HG03457 (cell line): ENCODE measurements around the gene CPN2.

Source experiments
- ATAC-seq: cut with Tn5 transposase; IDR thresholded peaks from one replicate; pipeline ENCODE4 v1.9.1; 2021; ENCODE audit warnings: moderate number of reproducible peaks; ENCODE audit not compliant: unreplicated experiment

CPN2 gene

DNA sequence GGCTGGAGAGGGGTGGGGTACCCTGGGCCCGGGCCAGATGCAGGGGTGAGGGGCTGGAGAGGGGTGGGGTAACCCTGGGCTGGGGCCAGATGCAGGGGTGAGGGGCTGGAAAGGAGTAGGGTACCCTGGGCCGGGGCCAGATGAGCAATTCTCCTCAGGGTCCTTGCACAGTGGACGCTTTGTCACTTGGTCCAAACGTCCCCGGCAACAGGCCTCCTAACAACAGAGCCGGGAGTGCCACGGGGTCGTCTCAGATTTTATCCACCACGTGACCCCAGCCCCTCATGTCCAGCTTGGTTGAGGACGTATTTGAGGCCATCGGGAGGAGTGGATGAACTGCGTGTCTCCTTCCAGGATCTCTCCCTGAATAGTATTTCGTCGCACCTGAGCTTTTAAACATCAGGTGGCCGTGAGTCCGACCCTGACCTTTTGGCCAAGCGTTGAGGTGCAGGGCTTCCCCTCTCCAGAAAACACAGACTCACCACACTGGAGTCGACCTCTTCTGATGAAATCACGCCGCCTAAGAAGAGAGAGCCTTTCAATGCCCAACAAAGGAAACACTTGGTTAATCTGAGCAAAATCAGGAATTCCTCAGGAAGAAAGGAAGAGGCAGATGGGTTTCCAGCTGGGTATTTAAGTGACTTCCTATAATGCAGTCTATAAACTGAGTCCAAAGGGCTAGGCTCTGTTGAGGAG, 31.2 kb upstream of the CPN2 start:
- ATAC-seq: no peak

- ATAC-seq: no peak
These were observed 30.3 kb upstream of the CPN2 start for GRCh38 chr3:194381460-194381875.

DNA sequence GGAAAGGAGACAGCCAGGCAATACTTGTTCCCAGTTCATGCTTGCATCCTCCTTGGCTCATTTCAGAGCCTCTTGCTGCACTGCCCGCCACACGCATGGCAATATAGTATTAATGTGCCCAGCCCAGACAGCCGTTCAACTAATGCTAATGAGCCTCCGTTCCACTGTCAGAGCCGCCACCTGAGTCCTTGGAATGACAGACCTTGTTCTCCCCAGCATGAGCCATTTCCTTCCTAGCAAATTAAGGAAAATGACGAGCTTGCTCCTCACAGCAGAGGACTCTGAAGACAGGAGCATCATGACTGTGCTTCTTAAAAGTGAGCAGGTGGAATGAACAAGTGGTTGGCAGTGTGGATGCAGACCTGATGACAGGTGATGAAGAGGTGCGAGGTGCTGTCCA, 29.2 kb upstream of the CPN2 start:
- no peak for ATAC-seq

DNA sequence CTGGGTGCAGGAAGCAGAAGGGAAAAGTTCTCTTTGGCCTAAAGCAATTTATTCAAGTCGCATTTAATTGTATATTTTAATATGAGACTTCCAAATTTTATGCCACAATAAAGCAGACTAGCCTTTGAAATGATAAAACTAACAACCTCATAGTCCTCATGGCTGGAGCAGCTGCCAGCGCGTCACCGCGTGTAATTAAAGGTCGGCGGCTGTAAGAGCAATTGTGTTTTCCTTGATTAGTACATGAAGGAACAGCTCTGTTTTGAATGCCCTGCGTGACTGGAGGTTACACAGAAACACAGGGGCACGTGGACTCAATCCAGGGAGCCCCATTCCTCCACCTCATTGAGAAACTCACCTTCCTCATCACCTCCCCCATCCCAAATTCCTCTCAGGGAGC, 28.5 kb upstream of the CPN2 start:
- no peak for ATAC-seq

DNA sequence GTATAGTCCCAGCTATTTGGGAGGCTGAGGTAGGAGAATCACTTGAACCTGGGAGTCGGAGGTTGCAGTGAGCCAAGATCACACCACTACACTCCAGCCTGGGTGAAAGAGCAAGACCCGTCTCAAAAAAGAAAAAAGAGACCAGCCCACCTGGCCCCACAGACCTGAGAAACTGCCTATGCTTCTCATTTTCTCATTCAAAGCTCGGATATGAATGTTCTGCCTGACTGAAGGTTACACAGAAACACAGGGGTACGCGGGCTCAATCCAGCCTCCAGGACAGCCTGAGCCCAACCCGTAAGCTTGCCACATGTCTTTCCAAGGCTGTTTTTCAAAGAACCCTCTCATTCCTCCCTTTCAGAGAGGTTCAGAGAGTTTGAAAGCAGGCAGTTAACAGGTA, 28.1 kb upstream of the CPN2 start:
- no peak for ATAC-seq

- no peak for ATAC-seq
These were observed 26.6 kb upstream of the CPN2 start for GRCh38 chr3:194377708-194378107.

- ATAC-seq: no peak
These were observed 25.1 kb upstream of the CPN2 start for GRCh38 chr3:194376241-194376560.

- no peak for ATAC-seq
These were observed 24.5 kb upstream of the CPN2 start for GRCh38 chr3:194375473-194376240.

DNA sequence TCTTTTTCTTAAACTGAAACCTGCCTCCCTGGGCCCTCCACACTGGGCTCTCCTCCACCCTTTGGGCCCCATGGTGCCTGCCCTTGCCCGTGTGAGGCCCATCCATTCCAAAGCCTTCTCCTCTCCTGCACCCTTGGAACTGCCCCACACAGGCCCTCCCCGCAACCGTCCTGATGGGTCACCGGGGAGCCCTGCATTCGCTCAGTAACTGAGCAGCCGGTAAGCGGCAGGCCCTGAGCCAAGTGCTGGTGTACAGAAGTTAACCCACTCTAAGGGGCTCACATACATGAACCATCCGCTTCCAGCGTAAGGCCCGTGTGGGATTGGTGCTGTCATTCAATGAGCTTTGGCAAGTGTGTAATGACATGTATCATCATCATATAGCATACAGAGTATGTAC, 23.8 kb upstream of the CPN2 start:
- ATAC-seq: no peak

GRCh38 chr3:194373899-194374298, 22.8 kb upstream of the CPN2 start:
- no peak for ATAC-seq

- no peak for ATAC-seq
These were observed 21.9 kb upstream of the CPN2 start for GRCh38 chr3:194373028-194373427.

- no peak for ATAC-seq
These were observed 19.6 kb upstream of the CPN2 start for GRCh38 chr3:194370753-194371152.

- ATAC-seq: no peak
These were observed 18.6 kb upstream of the CPN2 start, which contains the start of gene LRRC15 for GRCh38 chr3:194369522-194370279. Gene LRRC15, minus strand, starts transcription at chr3:194369743. Its CDS starts 8,700 bp downstream, at chr3:194361043.

GRCh38 chr3:194368918-194369317, 17.8 kb upstream of the CPN2 start:
- ATAC-seq: no peak

GRCh38 chr3:194367992-194368841, 17.1 kb upstream of the CPN2 start:
- ATAC-seq: no peak

GRCh38 chr3:194365978-194366490, 14.9 kb upstream of the CPN2 start:
- no peak for ATAC-seq

- no peak for ATAC-seq
These were observed 14.4 kb upstream of the CPN2 start for GRCh38 chr3:194365526-194365925.

DNA sequence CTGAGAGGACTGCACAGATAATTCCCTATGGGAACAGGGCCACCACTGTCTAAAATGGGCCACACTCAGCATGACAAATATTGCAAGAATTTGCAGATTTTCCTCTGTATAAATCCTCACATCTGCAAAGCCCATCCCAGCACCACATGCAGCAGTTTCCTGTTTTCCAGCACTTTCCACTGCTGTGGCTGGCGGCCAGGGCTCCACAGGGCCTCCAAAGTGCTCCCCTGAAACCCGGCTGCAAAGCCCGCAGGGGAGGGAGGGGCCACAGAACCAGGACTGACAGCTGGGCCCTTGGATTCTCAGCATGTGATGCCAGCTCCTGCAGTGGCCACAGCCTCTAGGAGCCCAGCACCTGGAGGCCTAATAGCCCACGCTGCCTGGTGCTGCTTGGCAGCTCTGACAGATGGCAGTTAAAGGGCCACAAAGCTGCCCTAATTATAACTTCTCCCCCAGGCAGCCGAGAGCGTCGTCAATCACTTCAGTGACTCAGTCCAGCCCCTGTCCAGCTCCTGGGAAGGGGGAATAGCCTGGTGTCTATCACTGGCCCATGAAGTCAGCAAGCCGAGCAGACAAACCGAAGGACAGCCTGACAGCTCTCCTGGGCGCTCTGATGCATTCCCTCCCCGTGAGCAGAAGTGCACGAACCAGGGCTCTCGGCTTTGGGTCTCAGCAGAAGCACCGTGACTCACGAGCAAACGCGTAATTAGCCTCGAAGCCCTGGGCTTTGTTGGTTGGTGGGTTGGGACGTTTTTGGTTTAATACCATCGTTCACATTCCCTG, 13.7 kb upstream of the CPN2 start:
- no peak for ATAC-seq

DNA sequence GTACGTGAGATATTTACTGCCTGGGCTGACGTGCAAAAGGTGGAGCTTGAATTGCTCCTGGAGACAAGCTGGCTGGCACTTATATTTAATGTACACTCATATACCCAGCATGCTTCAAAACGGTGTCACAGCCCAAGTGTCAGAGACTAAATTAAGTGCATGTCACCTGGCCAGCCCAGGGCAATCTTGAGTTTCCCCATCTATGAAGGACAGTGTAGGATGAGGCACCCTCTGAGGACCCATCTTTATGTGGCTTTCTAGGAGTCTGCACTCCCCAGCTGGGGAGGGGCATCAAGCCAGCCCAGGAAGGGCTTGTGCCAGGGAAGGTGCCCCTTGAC, 13.2 kb upstream of the CPN2 start:
- ATAC-seq: no peak

DNA sequence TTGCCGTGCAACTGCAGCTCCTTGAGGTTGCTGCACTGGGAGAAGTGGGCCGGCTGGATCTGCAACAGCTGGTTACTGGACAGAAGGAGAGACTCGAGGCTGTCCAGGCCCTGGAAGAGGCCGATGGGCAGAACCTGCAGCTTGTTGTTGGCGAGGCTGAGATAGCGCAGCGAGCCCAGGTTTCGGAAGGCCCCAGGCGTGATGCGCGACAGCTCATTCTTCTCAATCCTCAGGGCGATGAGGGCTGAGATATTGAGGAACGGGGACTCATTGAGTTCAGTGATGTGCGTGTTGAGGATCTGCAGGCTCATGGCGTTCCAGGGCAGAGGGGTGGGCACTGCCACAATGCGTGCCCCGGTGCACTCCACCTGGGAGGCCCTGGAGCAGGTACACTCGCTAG, 9.4 kb upstream of the CPN2 start:
- ATAC-seq: no peak
